ENCODE measurements around the gene CLIC1.

CLIC1 gene

GRCh38 chr6:31779908-31780307 is 43.6 kb upstream of the CLIC1 start:
- DNase-seq (ENCODE audit: insufficient read length, low spot score) (no peak), FAIRE-seq (no peak)
- no peak for TF ChIP-seq CTCF (IDR thresholded peaks at IDR 0.05; ENCODE audit: insufficient read depth, missing control alignments)

- no peak for TF ChIP-seq CTCF (IDR thresholded peaks at IDR 0.05; ENCODE audit: insufficient read depth, missing control alignments)
- DNase-seq (ENCODE audit: insufficient read length, low spot score) (no peak), FAIRE-seq (no peak)
Measured at GRCh38 chr6:31778999-31779885, 42.9 kb upstream of the CLIC1 start.

- FAIRE-seq (no peak), DNase-seq (ENCODE audit: insufficient read length, low spot score) (no peak)
- TF ChIP-seq CTCF (IDR thresholded peaks at IDR 0.05; ENCODE audit: insufficient read depth, missing control alignments): no peak
Measured at GRCh38 chr6:31778193-31778592, 41.9 kb upstream of the CLIC1 start.

- no peak for TF ChIP-seq CTCF (IDR thresholded peaks at IDR 0.05; ENCODE audit: insufficient read depth, missing control alignments)
- DNase-seq (ENCODE audit: insufficient read length, low spot score) (no peak), FAIRE-seq (no peak)
Measured at GRCh38 chr6:31777667-31778050, 41.3 kb upstream of the CLIC1 start.

GRCh38 chr6:31776989-31777666 is 40.8 kb upstream of the CLIC1 start, which contains the start of gene VWA7:
TSS of gene VWA7 (minus strand) at chr6:31777328. CDS start at chr6:31776779, 549 bp downstream.
- FAIRE-seq (no peak), DNase-seq (ENCODE audit: insufficient read length, low spot score) (no peak)
- TF ChIP-seq CTCF (IDR thresholded peaks at IDR 0.05; ENCODE audit: insufficient read depth, missing control alignments): no peak

- DNase-seq (ENCODE audit: insufficient read length, low spot score) (no peak), FAIRE-seq (no peak)
- no peak for TF ChIP-seq CTCF (IDR thresholded peaks at IDR 0.05; ENCODE audit: insufficient read depth, missing control alignments)
Measured at GRCh38 chr6:31776485-31776988, 40.2 kb upstream of the CLIC1 start.
